GM23338 (cell line): Measurements from ENCODE around the gene ATP1A4.

ENCODE experiments used
- CREB1 ChIP-seq: fragments of 250-450 bp; sonication (Bioruptor Pico); IDR thresholded peaks from 2 replicates; pipeline ENCODE4 v1.5.0; 2020; ENCODE audit warnings: low read depth, mild to moderate bottlenecking, moderate library complexity
- CTCF ChIP-seq, 2 experiments: fragments of 200-600 bp in 1 of 2; sonication (generic) in 1 of 2; conservative IDR thresholded peaks; 2 replicates each; pipeline versions ENCODE4 v1.5.1 to v1.6.1; 2016 to 2017; ENCODE audit warnings: antibody characterized with exemption in 2 of 2, low read depth in 2 of 2, mild to moderate bottlenecking in 2 of 2, moderate library complexity in 1 of 2
- EZH2 ChIP-seq: fragments of 200-600 bp; sonication (generic); IDR thresholded peaks from one replicate; pipeline ENCODE4 v1.8.0; 2017; ENCODE audit warnings: antibody characterized with exemption, mild to moderate bottlenecking, low read depth; ENCODE audit not compliant: unreplicated experiment
- EZH2phosphoT487 ChIP-seq: fragments of 200-600 bp; sonication (generic); IDR thresholded peaks from one replicate; pipeline ENCODE4 v1.8.1; 2018; ENCODE audit warnings: antibody characterized with exemption; ENCODE audit not compliant: unreplicated experiment
- JUNB ChIP-seq: IDR thresholded peaks from one replicate; pipeline ENCODE4 v1.6.1; 2016; ENCODE audit warnings: antibody characterized with exemption; ENCODE audit not compliant: unreplicated experiment
- NANOG ChIP-seq: IDR thresholded peaks from 2 replicates; pipeline ENCODE4 v1.6.1; 2016; ENCODE audit warnings: antibody characterized with exemption, borderline replicate concordance
- POLR2AphosphoS5 ChIP-seq: IDR thresholded peaks from 2 replicates; pipeline ENCODE4 v1.6.1; 2016; ENCODE audit warnings: antibody characterized with exemption, low read depth
- STAT1 ChIP-seq: IDR thresholded peaks from one replicate; pipeline ENCODE4 v1.6.1; 2016; ENCODE audit warnings: antibody characterized with exemption; ENCODE audit not compliant: unreplicated experiment
- ZNF114 ChIP-seq: fragments of 250-450 bp; sonication (Bioruptor Pico); IDR thresholded peaks from 2 replicates; pipeline ENCODE4 v1.5.0; 2020; ENCODE audit warnings: mild to moderate bottlenecking, moderate library complexity
- TF ChIP-seq, protein P1 (sequence below): IDR thresholded peaks from one replicate; pipeline ENCODE4 v1.6.1; 2018; ENCODE audit warnings: antibody characterized with exemption; ENCODE audit not compliant: unreplicated experiment
- TF ChIP-seq, protein P2 (sequence below): IDR thresholded peaks from 2 replicates; pipeline ENCODE4 v1.6.1; 2016; ENCODE audit warnings: antibody characterized with exemption

GRCh38 chr1:160169553-160170399 lies 18.4 kb downstream of the ATP1A4 start:
- TF ChIP-seq, protein P1, sequence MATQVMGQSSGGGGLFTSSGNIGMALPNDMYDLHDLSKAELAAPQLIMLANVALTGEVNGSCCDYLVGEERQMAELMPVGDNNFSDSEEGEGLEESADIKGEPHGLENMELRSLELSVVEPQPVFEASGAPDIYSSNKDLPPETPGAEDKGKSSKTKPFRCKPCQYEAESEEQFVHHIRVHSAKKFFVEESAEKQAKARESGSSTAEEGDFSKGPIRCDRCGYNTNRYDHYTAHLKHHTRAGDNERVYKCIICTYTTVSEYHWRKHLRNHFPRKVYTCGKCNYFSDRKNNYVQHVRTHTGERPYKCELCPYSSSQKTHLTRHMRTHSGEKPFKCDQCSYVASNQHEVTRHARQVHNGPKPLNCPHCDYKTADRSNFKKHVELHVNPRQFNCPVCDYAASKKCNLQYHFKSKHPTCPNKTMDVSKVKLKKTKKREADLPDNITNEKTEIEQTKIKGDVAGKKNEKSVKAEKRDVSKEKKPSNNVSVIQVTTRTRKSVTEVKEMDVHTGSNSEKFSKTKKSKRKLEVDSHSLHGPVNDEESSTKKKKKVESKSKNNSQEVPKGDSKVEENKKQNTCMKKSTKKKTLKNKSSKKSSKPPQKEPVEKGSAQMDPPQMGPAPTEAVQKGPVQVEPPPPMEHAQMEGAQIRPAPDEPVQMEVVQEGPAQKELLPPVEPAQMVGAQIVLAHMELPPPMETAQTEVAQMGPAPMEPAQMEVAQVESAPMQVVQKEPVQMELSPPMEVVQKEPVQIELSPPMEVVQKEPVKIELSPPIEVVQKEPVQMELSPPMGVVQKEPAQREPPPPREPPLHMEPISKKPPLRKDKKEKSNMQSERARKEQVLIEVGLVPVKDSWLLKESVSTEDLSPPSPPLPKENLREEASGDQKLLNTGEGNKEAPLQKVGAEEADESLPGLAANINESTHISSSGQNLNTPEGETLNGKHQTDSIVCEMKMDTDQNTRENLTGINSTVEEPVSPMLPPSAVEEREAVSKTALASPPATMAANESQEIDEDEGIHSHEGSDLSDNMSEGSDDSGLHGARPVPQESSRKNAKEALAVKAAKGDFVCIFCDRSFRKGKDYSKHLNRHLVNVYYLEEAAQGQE: no peak
- TF ChIP-seq CTCF (conservative IDR thresholded peaks at IDR 0.05; ENCODE audit: low read depth in 2 of 2) (no peak), NANOG (peak; percentile 99), POLR2AphosphoS5 (peak; percentile 45; the same call in 1 of the 2 replicates), EZH2 (no peak), EZH2phosphoT487 (no peak), ZNF114 (CRISPR knock-in tag) (no peak), JUNB (no peak), CREB1 (peak; percentile 68), STAT1 (no peak)
- TF ChIP-seq, protein P2, sequence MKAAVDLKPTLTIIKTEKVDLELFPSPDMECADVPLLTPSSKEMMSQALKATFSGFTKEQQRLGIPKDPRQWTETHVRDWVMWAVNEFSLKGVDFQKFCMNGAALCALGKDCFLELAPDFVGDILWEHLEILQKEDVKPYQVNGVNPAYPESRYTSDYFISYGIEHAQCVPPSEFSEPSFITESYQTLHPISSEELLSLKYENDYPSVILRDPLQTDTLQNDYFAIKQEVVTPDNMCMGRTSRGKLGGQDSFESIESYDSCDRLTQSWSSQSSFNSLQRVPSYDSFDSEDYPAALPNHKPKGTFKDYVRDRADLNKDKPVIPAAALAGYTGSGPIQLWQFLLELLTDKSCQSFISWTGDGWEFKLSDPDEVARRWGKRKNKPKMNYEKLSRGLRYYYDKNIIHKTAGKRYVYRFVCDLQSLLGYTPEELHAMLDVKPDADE: peak; percentile 95
